Neural progenitor cell (in vitro differentiated cells): ENCODE data around the gene CCDC136.

Source experiments
- CTCF ChIP-seq: fragments of 200-600 bp; sonication (generic); IDR thresholded peaks from 2 replicates; pipeline ENCODE4 v1.5.1; 2017; ENCODE audit warnings: antibody characterized with exemption, mild to moderate bottlenecking
- EZH2 ChIP-seq: fragments of 200-600 bp; sonication (generic); IDR thresholded peaks from 2 replicates; pipeline ENCODE4 v1.6.1; 2017; ENCODE audit warnings: antibody characterized with exemption, mild to moderate bottlenecking, moderate library complexity

- TF ChIP-seq CTCF, result no peak
- no peak for TF ChIP-seq EZH2
Observed at GRCh38 chr7:128847721-128848211, 56.0 kb downstream of the CCDC136 start.
